Liver (tissue), 9 donors: ENCODE results near the gene ARPC3. TPM values are rescaled to one million over a fixed set of nuclear protein-coding genes. Genes with fewer than 3 reads are reported as not detected.

Experiments
- DNase-seq: peaks from one replicate; pipeline ENCODE4 v3.0.0-alpha.2; 2017; ENCODE audit warnings: low spot score
- H3K27ac ChIP-seq, 2 donors: one replicate each; pipeline ENCODE4 v1.7.0; 2013; ENCODE audit warnings: inconsistent platforms in 2 of 2, low read length in 2 of 2, control low read depth in 1 of 2, low read depth in 1 of 2, mild to moderate bottlenecking in 1 of 2
- H3K27me3 ChIP-seq, 4 donors: one replicate each; pipeline versions ENCODE4 v1.6.1 to v1.7.0; 2013; ENCODE audit warnings: low read length in 3 of 4, inconsistent platforms in 1 of 4, mild to moderate bottlenecking in 1 of 4, moderate library complexity in 1 of 4; ENCODE audit not compliant: control insufficient read depth in 4 of 4, insufficient read depth in 4 of 4
- H3K36me3 ChIP-seq, 4 donors: one replicate each; pipeline versions ENCODE4 v1.6.1 to v1.7.0; 2013; ENCODE audit warnings: low read length in 3 of 4, mild to moderate bottlenecking in 3 of 4, low read depth in 1 of 4, moderate library complexity in 1 of 4; ENCODE audit not compliant: control insufficient read depth in 4 of 4, insufficient read depth in 3 of 4
- H3K4me1 ChIP-seq, 4 donors: one replicate each; pipeline versions ENCODE4 v1.6.1 to v1.7.0; 2013; ENCODE audit warnings: low read length in 3 of 4, mild to moderate bottlenecking in 3 of 4, moderate library complexity in 1 of 4; ENCODE audit not compliant: control insufficient read depth in 4 of 4, insufficient read depth in 4 of 4
- H3K4me3 ChIP-seq, 3 donors: one replicate each; pipeline versions ENCODE4 v1.6.1 to v1.7.0; 2013; ENCODE audit warnings: low read length in 3 of 3, control low read depth in 1 of 3, low read depth in 1 of 3, mild to moderate bottlenecking in 1 of 3
- H3K9ac ChIP-seq, 2 donors: one replicate each; pipeline ENCODE4 v1.7.0; 2013; ENCODE audit warnings: low read length in 2 of 2, mild to moderate bottlenecking in 2 of 2, moderate library complexity in 2 of 2, control low read depth in 1 of 2, low read depth in 1 of 2
- H3K9me3 ChIP-seq, 4 donors: one replicate each; pipeline versions ENCODE4 v1.6.1 to v1.7.0; 2013; ENCODE audit warnings: low read length in 3 of 4; ENCODE audit not compliant: control insufficient read depth in 4 of 4
- EGR1 ChIP-seq, 2 donors: IDR thresholded peaks; 2 replicates each; pipeline ENCODE4 v1.6.1; 2016 to 2018; ENCODE audit warnings: antibody characterized with exemption in 2 of 2, low read depth in 2 of 2
- FOXA1 ChIP-seq: IDR thresholded peaks from 2 replicates; pipeline ENCODE4 v1.6.1; 2016; ENCODE audit warnings: antibody characterized with exemption
- FOXA2 ChIP-seq: IDR thresholded peaks from 2 replicates; pipeline ENCODE4 v1.6.1; 2016; ENCODE audit warnings: antibody characterized with exemption
- GABPA ChIP-seq, 2 donors: IDR thresholded peaks in 1 of 2; conservative IDR thresholded peaks in 1 of 2; 2 replicates each; pipeline ENCODE4 v1.6.1; 2016; ENCODE audit warnings: antibody characterized with exemption in 2 of 2, mild to moderate bottlenecking in 1 of 2, moderate library complexity in 1 of 2
- HNF4A ChIP-seq, 2 donors: conservative IDR thresholded peaks; 2 replicates each; pipeline ENCODE4 v1.6.1; 2016; ENCODE audit warnings: antibody characterized with exemption in 2 of 2, mild to moderate bottlenecking in 2 of 2
- HNF4G ChIP-seq: IDR thresholded peaks from 2 replicates; pipeline ENCODE4 v1.6.1; 2016; ENCODE audit warnings: antibody characterized with exemption
- JUND ChIP-seq, 2 donors: IDR thresholded peaks; 2 replicates each; pipeline ENCODE4 v1.6.1; 2016; ENCODE audit warnings: antibody characterized with exemption in 2 of 2
- NR2F2 ChIP-seq: IDR thresholded peaks from 2 replicates; pipeline ENCODE4 v1.6.1; 2016; ENCODE audit warnings: antibody characterized with exemption
- RAD21 ChIP-seq, 2 donors: IDR thresholded peaks; 2 replicates each; pipeline ENCODE4 v1.6.1; 2016; ENCODE audit warnings: antibody characterized with exemption in 2 of 2, mild to moderate bottlenecking in 2 of 2
- RXRA ChIP-seq, 2 donors: IDR thresholded peaks; 2 replicates each; pipeline ENCODE4 v1.6.1; 2017 to 2018; ENCODE audit warnings: antibody characterized with exemption in 2 of 2, mild to moderate bottlenecking in 1 of 2
- SP1 ChIP-seq: IDR thresholded peaks from 2 replicates; pipeline ENCODE4 v1.6.1; 2018; ENCODE audit warnings: antibody characterized with exemption, mild to moderate bottlenecking
- TAF1 ChIP-seq: conservative IDR thresholded peaks from 2 replicates; pipeline ENCODE4 v1.6.1; 2016; ENCODE audit warnings: antibody characterized with exemption, mild to moderate bottlenecking
- YY1 ChIP-seq: IDR thresholded peaks from 2 replicates; pipeline ENCODE4 v1.6.1; 2016; ENCODE audit warnings: antibody characterized with exemption, mild to moderate bottlenecking
- WGBS: extraction: QIAGEN DNeasy Blood & Tissue Kit; methylation state at CpG from one replicate; pipeline ENCODE4 v1.1.7; 2013; 5-methylcytosine and 5-hydroxymethylcytosine counted together
- polyA plus RNA-seq, 2 donors: library from polyadenylated mRNA; stranded (reverse) in 1 of 2; unstranded in 1 of 2; fragments of 200-250 nt in 1 of 2; fragments of >200 nt in 1 of 2; fragmentation: Nextera tagmentation in 1 of 2; extraction: Ambion mirVana in 1 of 2; gene quantifications; one replicate each; pipeline versions ENCODE4 v1.2.1 to v1.2.3, GENCODE V29; 2013 to 2015
- total RNA-seq, 2 donors: library from RNA; depleted of rRNA; stranded (reverse); fragments of >200 nt; gene quantifications; one replicate each; pipeline ENCODE4 v1.2.3, GENCODE V29; 2014
- TF ChIP-seq, protein P1 (sequence below): IDR thresholded peaks from 2 replicates; pipeline ENCODE4 v1.6.1; 2016; ENCODE audit warnings: antibody characterized with exemption
- TF ChIP-seq, protein P2 (sequence below): fragments of 150-350 bp; IDR thresholded peaks from 2 replicates; pipeline ENCODE4 v1.5.1; 2017; ENCODE audit warnings: improper control_type of control experiment, low read depth, low read length; ENCODE audit not compliant: missing input control
- TF ChIP-seq, protein P3 (sequence below): IDR thresholded peaks from 2 replicates; pipeline ENCODE4 v1.6.1; 2016; ENCODE audit warnings: antibody characterized with exemption
- TF ChIP-seq, protein P4 (sequence below): IDR thresholded peaks from 2 replicates; pipeline ENCODE4 v1.6.1; 2016; ENCODE audit warnings: antibody characterized with exemption, mild to moderate bottlenecking
- TF ChIP-seq, protein P5 (sequence below): IDR thresholded peaks from 2 replicates; pipeline ENCODE4 v1.6.1; 2016; ENCODE audit warnings: antibody characterized with exemption
- donor health status: healthy.
- donor health status: healthy.
- donor health status: healthy.
- donor health status: healthy.
- donor health status: healthy.

Gene ARPC3
- total and polyA plus RNA-seq, 4 donors: 86.2 to 140 (median 115) TPM

DNA sequence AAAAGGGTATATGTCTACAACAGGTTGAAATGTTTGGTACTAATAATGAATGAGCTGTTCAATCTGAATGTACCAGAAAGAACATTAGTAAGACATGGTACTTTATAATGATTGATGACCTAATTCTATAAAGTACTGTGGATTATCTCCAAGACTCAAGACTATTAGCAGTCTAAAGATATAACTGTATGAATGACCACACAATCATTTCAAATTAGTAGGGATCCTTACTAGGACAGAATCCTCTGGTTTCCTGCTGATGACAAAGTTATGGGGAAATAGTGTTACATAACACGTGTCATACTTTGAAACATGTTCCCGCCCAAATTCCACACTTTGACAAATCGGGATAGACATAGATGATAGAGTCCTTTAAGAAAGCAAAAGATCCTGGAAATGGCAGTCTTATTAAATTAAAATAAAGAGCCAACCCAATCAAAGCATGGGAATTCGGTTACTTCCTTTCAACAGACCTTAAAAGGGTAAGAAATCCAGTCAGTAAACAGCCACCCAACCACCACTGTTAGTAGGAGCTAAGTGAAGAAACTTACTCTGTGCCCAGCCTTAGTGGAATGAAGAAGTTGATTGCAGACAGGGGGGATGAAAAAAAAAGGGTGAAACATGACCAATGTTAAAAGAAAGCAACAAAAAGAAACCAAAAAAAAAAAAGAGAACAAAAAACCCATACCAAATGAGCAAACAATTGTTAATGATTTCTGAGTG is 49.0 kb upstream of the ARPC3 start:
- no peak overlapping the region for H3K27ac ChIP-seq
- H3K4me3 ChIP-seq: no peak overlapping the region
- TF ChIP-seq, protein P1, sequence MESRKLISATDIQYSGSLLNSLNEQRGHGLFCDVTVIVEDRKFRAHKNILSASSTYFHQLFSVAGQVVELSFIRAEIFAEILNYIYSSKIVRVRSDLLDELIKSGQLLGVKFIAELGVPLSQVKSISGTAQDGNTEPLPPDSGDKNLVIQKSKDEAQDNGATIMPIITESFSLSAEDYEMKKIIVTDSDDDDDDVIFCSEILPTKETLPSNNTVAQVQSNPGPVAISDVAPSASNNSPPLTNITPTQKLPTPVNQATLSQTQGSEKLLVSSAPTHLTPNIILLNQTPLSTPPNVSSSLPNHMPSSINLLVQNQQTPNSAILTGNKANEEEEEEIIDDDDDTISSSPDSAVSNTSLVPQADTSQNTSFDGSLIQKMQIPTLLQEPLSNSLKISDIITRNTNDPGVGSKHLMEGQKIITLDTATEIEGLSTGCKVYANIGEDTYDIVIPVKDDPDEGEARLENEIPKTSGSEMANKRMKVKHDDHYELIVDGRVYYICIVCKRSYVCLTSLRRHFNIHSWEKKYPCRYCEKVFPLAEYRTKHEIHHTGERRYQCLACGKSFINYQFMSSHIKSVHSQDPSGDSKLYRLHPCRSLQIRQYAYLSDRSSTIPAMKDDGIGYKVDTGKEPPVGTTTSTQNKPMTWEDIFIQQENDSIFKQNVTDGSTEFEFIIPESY: no peak
- TF ChIP-seq FOXA2 (no peak), SP1 (no peak), NR2F2 (no peak), FOXA1 (no peak), RXRA (IDR thresholded peaks at IDR 0.05) (no peak), YY1 (no peak), HNF4G (no peak), HNF4A (conservative IDR thresholded peaks at IDR 0.05) (no peak), TAF1 (no peak), RAD21 (IDR thresholded peaks at IDR 0.05) (no peak), EGR1 (IDR thresholded peaks at IDR 0.05; ENCODE audit: low read depth in 2 of 2) (no peak), JUND (IDR thresholded peaks at IDR 0.05) (no peak), GABPA (IDR thresholded peaks at IDR 0.05 in 1 of 2, conservative IDR thresholded peaks at IDR 0.05 in 1 of 2) (no peak)
- TF ChIP-seq, protein P2, sequence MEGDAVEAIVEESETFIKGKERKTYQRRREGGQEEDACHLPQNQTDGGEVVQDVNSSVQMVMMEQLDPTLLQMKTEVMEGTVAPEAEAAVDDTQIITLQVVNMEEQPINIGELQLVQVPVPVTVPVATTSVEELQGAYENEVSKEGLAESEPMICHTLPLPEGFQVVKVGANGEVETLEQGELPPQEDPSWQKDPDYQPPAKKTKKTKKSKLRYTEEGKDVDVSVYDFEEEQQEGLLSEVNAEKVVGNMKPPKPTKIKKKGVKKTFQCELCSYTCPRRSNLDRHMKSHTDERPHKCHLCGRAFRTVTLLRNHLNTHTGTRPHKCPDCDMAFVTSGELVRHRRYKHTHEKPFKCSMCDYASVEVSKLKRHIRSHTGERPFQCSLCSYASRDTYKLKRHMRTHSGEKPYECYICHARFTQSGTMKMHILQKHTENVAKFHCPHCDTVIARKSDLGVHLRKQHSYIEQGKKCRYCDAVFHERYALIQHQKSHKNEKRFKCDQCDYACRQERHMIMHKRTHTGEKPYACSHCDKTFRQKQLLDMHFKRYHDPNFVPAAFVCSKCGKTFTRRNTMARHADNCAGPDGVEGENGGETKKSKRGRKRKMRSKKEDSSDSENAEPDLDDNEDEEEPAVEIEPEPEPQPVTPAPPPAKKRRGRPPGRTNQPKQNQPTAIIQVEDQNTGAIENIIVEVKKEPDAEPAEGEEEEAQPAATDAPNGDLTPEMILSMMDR: no peak
- TF ChIP-seq, protein P3, sequence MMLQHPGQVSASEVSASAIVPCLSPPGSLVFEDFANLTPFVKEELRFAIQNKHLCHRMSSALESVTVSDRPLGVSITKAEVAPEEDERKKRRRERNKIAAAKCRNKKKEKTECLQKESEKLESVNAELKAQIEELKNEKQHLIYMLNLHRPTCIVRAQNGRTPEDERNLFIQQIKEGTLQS: no peak
- TF ChIP-seq, protein P4, sequence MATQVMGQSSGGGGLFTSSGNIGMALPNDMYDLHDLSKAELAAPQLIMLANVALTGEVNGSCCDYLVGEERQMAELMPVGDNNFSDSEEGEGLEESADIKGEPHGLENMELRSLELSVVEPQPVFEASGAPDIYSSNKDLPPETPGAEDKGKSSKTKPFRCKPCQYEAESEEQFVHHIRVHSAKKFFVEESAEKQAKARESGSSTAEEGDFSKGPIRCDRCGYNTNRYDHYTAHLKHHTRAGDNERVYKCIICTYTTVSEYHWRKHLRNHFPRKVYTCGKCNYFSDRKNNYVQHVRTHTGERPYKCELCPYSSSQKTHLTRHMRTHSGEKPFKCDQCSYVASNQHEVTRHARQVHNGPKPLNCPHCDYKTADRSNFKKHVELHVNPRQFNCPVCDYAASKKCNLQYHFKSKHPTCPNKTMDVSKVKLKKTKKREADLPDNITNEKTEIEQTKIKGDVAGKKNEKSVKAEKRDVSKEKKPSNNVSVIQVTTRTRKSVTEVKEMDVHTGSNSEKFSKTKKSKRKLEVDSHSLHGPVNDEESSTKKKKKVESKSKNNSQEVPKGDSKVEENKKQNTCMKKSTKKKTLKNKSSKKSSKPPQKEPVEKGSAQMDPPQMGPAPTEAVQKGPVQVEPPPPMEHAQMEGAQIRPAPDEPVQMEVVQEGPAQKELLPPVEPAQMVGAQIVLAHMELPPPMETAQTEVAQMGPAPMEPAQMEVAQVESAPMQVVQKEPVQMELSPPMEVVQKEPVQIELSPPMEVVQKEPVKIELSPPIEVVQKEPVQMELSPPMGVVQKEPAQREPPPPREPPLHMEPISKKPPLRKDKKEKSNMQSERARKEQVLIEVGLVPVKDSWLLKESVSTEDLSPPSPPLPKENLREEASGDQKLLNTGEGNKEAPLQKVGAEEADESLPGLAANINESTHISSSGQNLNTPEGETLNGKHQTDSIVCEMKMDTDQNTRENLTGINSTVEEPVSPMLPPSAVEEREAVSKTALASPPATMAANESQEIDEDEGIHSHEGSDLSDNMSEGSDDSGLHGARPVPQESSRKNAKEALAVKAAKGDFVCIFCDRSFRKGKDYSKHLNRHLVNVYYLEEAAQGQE: no peak
- TF ChIP-seq, protein P5, sequence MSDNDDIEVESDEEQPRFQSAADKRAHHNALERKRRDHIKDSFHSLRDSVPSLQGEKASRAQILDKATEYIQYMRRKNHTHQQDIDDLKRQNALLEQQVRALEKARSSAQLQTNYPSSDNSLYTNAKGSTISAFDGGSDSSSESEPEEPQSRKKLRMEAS: no peak
- H3K27me3 ChIP-seq: no peaks in the 10 kb centered on the region
- peaks cover 6 to 31% (median 25%) of the 10 kb centered on the region in 4 donors for H3K4me1 ChIP-seq
- WGBS: 35% methylated on average over 4 of the region's 4 CpGs
- no peak for DNase-seq
- no peaks in the 10 kb centered on the region for H3K9me3 ChIP-seq
- no peak overlapping the region for H3K9ac ChIP-seq
- H3K36me3 ChIP-seq: peaks cover 0 to 14% (median 8%) of the 10 kb centered on the region in 4 donors
